Esophagus muscularis mucosa (tissue), 4 donors: ENCODE measurements around the gene KIF23.

Source experiments
- CTCF ChIP-seq, 3 experiments: fragments of 200-600 bp in 2 of 3; fragments of 450-650 bp in 1 of 3; sonication (generic) in 2 of 3; IDR thresholded peaks; one replicate each; pipeline ENCODE4 v1.5.1; 2017 to 2019; ENCODE audit warnings: antibody characterized with exemption in 3 of 3, mild to moderate bottlenecking in 2 of 3, moderate library complexity in 1 of 3
- EP300 ChIP-seq: sonication (generic); formaldehyde crosslinking; IDR thresholded peaks from one replicate; pipeline ENCODE4 v1.6.1; 2017; ENCODE audit warnings: antibody characterized with exemption
- POLR2A ChIP-seq: fragments of 450-650 bp; IDR thresholded peaks from one replicate; pipeline ENCODE4 v1.6.1; 2017; ENCODE audit warnings: antibody characterized with exemption, moderate library complexity, mild to moderate bottlenecking, low read depth

GRCh38 chr15:69392352-69392751 lies 21.8 kb upstream of the KIF23 start:
- TF ChIP-seq CTCF (IDR thresholded peaks at IDR 0.05) = no peak
- no peak for TF ChIP-seq POLR2A
- no peak for TF ChIP-seq EP300
